ENCODE measurements around the gene FAM20B. TPM values are rescaled to one million over a fixed set of nuclear protein-coding genes. Genes with fewer than 3 reads are reported as not detected.

The FAM20B gene
- total and polyA plus RNA-seq, 2 of the 13 experiments (the other 11 are each of a cell fraction or from before 2014, with no cell fraction given), result 13.8 to 26.9 TPM

- TF ChIP-seq ZNF609 (CRISPR knock-in tag; IDR thresholded peaks at IDR 0.05; ENCODE audit: borderline replicate concordance) (no peak), HMG20B (CRISPR knock-in tag; conservative IDR thresholded peaks at IDR 0.05) (no peak), FOXA1 (IDR thresholded peaks at IDR 0.05) (no peak), FOXA1 (CRISPR knock-in tag; IDR thresholded peaks at IDR 0.05) (no peak), SIN3B (IDR thresholded peaks at IDR 0.05; ENCODE audit: low read length) (no peak), SNAPC2 (CRISPR knock-in tag; IDR thresholded peaks at IDR 0.05) (no peak), ZNF235 (CRISPR knock-in tag; IDR thresholded peaks at IDR 0.05; ENCODE audit: borderline replicate concordance) (no peak), GLI4 (CRISPR knock-in tag; IDR thresholded peaks at IDR 0.05; ENCODE audit: borderline replicate concordance) (0 out of 2 replicates have a peak, but pooled peaks have one; percentile 65), ZNF468 (CRISPR knock-in tag; IDR thresholded peaks at IDR 0.05) (no peak), TOE1 (CRISPR knock-in tag; IDR thresholded peaks at IDR 0.05) (no peak), ZNF598 (CRISPR knock-in tag; IDR thresholded peaks at IDR 0.05; ENCODE audit: borderline replicate concordance) (no peak), ZNF337 (CRISPR knock-in tag; IDR thresholded peaks at IDR 0.05; ENCODE audit: borderline replicate concordance, low read depth) (no peak; the same call in 1 of the 2 replicates), ZNF800 (CRISPR knock-in tag; IDR thresholded peaks at IDR 0.05) (no peak), ISL2 (CRISPR knock-in tag; IDR thresholded peaks at IDR 0.05) (peak; percentile 20; the same call in 1 of the 2 replicates), CBX1 (IDR thresholded peaks at IDR 0.05; ENCODE audit: low read depth) (no peak), ZNF446 (CRISPR knock-in tag; IDR thresholded peaks at IDR 0.05) (no peak), ZNF709 (CRISPR knock-in tag; IDR thresholded peaks at IDR 0.05) (no peak), ZFP82 (CRISPR knock-in tag; IDR thresholded peaks at IDR 0.05; ENCODE audit: borderline replicate concordance) (no peak), NCOA5 (CRISPR knock-in tag; IDR thresholded peaks at IDR 0.05) (no peak), ZNF451 (CRISPR knock-in tag; IDR thresholded peaks at IDR 0.05) (0 out of 2 replicates have a peak, but pooled peaks have one; percentile 71)
- TF ChIP-seq, protein P1, sequence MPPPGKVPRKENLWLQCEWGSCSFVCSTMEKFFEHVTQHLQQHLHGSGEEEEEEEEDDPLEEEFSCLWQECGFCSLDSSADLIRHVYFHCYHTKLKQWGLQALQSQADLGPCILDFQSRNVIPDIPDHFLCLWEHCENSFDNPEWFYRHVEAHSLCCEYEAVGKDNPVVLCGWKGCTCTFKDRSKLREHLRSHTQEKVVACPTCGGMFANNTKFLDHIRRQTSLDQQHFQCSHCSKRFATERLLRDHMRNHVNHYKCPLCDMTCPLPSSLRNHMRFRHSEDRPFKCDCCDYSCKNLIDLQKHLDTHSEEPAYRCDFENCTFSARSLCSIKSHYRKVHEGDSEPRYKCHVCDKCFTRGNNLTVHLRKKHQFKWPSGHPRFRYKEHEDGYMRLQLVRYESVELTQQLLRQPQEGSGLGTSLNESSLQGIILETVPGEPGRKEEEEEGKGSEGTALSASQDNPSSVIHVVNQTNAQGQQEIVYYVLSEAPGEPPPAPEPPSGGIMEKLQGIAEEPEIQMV (CRISPR knock-in tag; IDR thresholded peaks at IDR 0.05; ENCODE audit: low read depth), result no peak
Observed at GRCh38 chr1:179002552-179003345, 22.9 kb upstream of the FAM20B start (continued).
